OCI-LY1 (cell line): ENCODE data around the gene AMN.

Source experiments
- H2AFZ ChIP-seq: fragments of 200-600 bp; sonication (generic), shearing (Covaris generic); 2 replicates; pipeline ENCODE4 v1.6.0; 2014; ENCODE audit warnings: antibody characterized with exemption, mild to moderate bottlenecking, low read length
- H3F3A ChIP-seq: fragments of 200-600 bp; sonication (generic), shearing (Covaris generic); 2 replicates; pipeline ENCODE4 v1.6.0; 2014; ENCODE audit warnings: mild to moderate bottlenecking, antibody characterized with exemption, low read length, moderate library complexity; ENCODE audit not compliant: insufficient read depth
- H3K27ac ChIP-seq: fragments of 200-600 bp; sonication (generic); 2 replicates; pipeline ENCODE4 v1.5.1; 2014; ENCODE audit warnings: low read length, mixed run types, mild to moderate bottlenecking, low read depth; ENCODE audit not compliant: poor library complexity, severe bottlenecking
- H3K27me3 ChIP-seq: fragments of 200-600 bp; sonication (generic); 2 replicates; pipeline ENCODE4 v1.6.0; 2014; ENCODE audit warnings: antibody characterized with exemption, mild to moderate bottlenecking, low read length, moderate library complexity; ENCODE audit not compliant: insufficient read depth
- H3K36me3 ChIP-seq: fragments of 200-600 bp; sonication (generic); 2 replicates; pipeline ENCODE4 v1.6.1; 2014; ENCODE audit warnings: mild to moderate bottlenecking, antibody characterized with exemption, low read length, moderate library complexity, mixed read lengths; ENCODE audit not compliant: insufficient read depth
- H3K4me1 ChIP-seq: fragments of 200-600 bp; sonication (generic); 2 replicates; pipeline ENCODE4 v1.5.1; 2014; ENCODE audit warnings: mild to moderate bottlenecking, low read length, moderate library complexity; ENCODE audit not compliant: insufficient read depth, severe bottlenecking
- H3K4me2 ChIP-seq: fragments of 200-600 bp; sonication (generic), shearing (Covaris generic); 2 replicates; pipeline ENCODE4 v1.6.1; 2014; ENCODE audit warnings: low read length
- H3K4me3 ChIP-seq: fragments of 200-600 bp; sonication (generic); 2 replicates; pipeline ENCODE4 v1.5.1; 2014; ENCODE audit warnings: low read length, low read depth, mild to moderate bottlenecking, mixed read lengths; ENCODE audit not compliant: poor library complexity, severe bottlenecking
- H3K79me2 ChIP-seq: fragments of 200-600 bp; shearing (Covaris generic); 2 replicates; pipeline ENCODE4 v1.6.1; 2016; ENCODE audit warnings: mixed run types, low read length, mixed read lengths; ENCODE audit not compliant: insufficient read depth
- H3K9ac ChIP-seq: fragments of 200-600 bp; sonication (generic), shearing (Covaris generic); 2 replicates; pipeline ENCODE4 v1.6.1; 2014; ENCODE audit warnings: mild to moderate bottlenecking, low read length, mixed read lengths
- H3K9me2 ChIP-seq: fragments of 200-600 bp; sonication (generic), shearing (Covaris generic); 2 replicates; pipeline ENCODE4 v1.6.1; 2014; ENCODE audit warnings: low read depth, mild to moderate bottlenecking, low read length, mixed read lengths
- H3K9me3 ChIP-seq: fragments of 200-600 bp; shearing (Covaris generic); 2 replicates; pipeline ENCODE4 v1.6.1; 2014; ENCODE audit warnings: low read length, mixed read lengths
- H4K20me1 ChIP-seq: fragments of 200-600 bp; sonication (generic), shearing (Covaris generic); 2 replicates; pipeline ENCODE4 v1.6.0; 2016; ENCODE audit warnings: mild to moderate bottlenecking, low read length; ENCODE audit not compliant: insufficient read depth
- CTCF ChIP-seq: fragments of 200-600 bp; sonication (generic), shearing (Covaris generic); IDR thresholded peaks from 2 replicates; pipeline ENCODE4 v1.5.1; 2017; ENCODE audit warnings: mild to moderate bottlenecking, antibody characterized with exemption, low read length, moderate library complexity, mixed read lengths
- EZH2 ChIP-seq: fragments of 200-600 bp; sonication (generic), shearing (Covaris generic); IDR thresholded peaks from 2 replicates; pipeline ENCODE4 v1.8.0; 2017; ENCODE audit warnings: borderline replicate concordance, mixed run types, mild to moderate bottlenecking, antibody characterized with exemption, low read length, moderate library complexity, mixed read lengths

The AMN gene

GRCh38 chr14:102953100-102953499, 30.6 kb downstream of the AMN start:
- H3K27me3 ChIP-seq, result no peaks in the 10 kb centered on the region
- peak overlapping the region; percentile 38 for H3K4me2 ChIP-seq
- H3K9me3 ChIP-seq, result no peaks in the 10 kb centered on the region
- H3K9ac ChIP-seq, result peak overlapping the region; percentile 35
- no peaks in the 10 kb centered on the region for H4K20me1 ChIP-seq
- H3K4me3 ChIP-seq, result no peak overlapping the region
- H3K9me2 ChIP-seq, result no peaks in the 10 kb centered on the region
- no peaks in the 10 kb centered on the region for H3F3A ChIP-seq
- peaks cover 73% of the 10 kb centered on the region for H3K4me1 ChIP-seq
- no peaks in the 10 kb centered on the region; the same call in 1 of the 2 replicates for H3K36me3 ChIP-seq
- no peak overlapping the region for H2AFZ ChIP-seq
- TF ChIP-seq CTCF (no peak), EZH2 (no peak)
- no peaks in the 10 kb centered on the region for H3K79me2 ChIP-seq
- H3K27ac ChIP-seq, result peak overlapping the region; percentile 97

GRCh38 chr14:102954081-102954789, 31.8 kb downstream of the AMN start:
- no peaks in the 10 kb centered on the region for H3K79me2 ChIP-seq
- TF ChIP-seq CTCF (no peak), EZH2 (no peak)
- H3K9me2 ChIP-seq, result no peaks in the 10 kb centered on the region
- H3K4me1 ChIP-seq, result peaks cover 66% of the 10 kb centered on the region
- H3K4me2 ChIP-seq, result peak overlapping the region; percentile 3; the same call in 1 of the 2 replicates
- H3K9ac ChIP-seq, result no peak overlapping the region; the same call in 1 of the 2 replicates
- no peak overlapping the region for H2AFZ ChIP-seq
- H3K36me3 ChIP-seq, result no peaks in the 10 kb centered on the region; the same call in 1 of the 2 replicates
- H3F3A ChIP-seq, result no peaks in the 10 kb centered on the region
- H3K4me3 ChIP-seq, result no peak overlapping the region
- peak overlapping the region; percentile 97 for H3K27ac ChIP-seq
- H3K9me3 ChIP-seq, result no peaks in the 10 kb centered on the region
- H4K20me1 ChIP-seq, result no peaks in the 10 kb centered on the region
- H3K27me3 ChIP-seq, result no peaks in the 10 kb centered on the region

- TF ChIP-seq CTCF (no peak), EZH2 (no peak)
- Histone ChIP-seq H3K9me2 (no peaks in the 10 kb centered on the region), H4K20me1 (no peaks in the 10 kb centered on the region)
Measured at GRCh38 chr14:102955636-102956408, 33.4 kb downstream of the AMN start.

More at GRCh38 chr14:102955636-102956408, 33.4 kb downstream of the AMN start:
- Histone ChIP-seq H3K27ac (peak overlapping the region; percentile 97), H3K27me3 (no peaks in the 10 kb centered on the region), H3K4me2 (no peak overlapping the region), H3F3A (no peaks in the 10 kb centered on the region), H3K4me1 (peaks cover 55% of the 10 kb centered on the region), H2AFZ (no peak overlapping the region), H3K79me2 (no peaks in the 10 kb centered on the region), H3K36me3 (no peaks in the 10 kb centered on the region), H3K9ac (no peak overlapping the region), H3K4me3 (no peak overlapping the region), H3K9me3 (no peaks in the 10 kb centered on the region)
